SU-DHL-6 (cell line): ENCODE results near the gene TBC1D8.

Experiments used
- H2AFZ ChIP-seq: fragments of 200-600 bp; sonication (generic); 2 replicates; pipeline ENCODE4 v1.6.1; 2014; ENCODE audit warnings: low read depth, mild to moderate bottlenecking, moderate library complexity, mixed read lengths, antibody characterized with exemption, low read length; ENCODE audit not compliant: severe bottlenecking
- H3F3A ChIP-seq: fragments of 200-600 bp; shearing (Covaris generic); 2 replicates; pipeline ENCODE4 v1.6.0; 2016; ENCODE audit warnings: antibody characterized with exemption, mild to moderate bottlenecking; ENCODE audit not compliant: insufficient read depth
- H3K27ac ChIP-seq: fragments of 200-600 bp; sonication (generic); 2 replicates; pipeline ENCODE4 v1.5.1; 2016; ENCODE audit warnings: low read depth, mild to moderate bottlenecking, low read length, moderate library complexity, mixed read lengths
- H3K27me3 ChIP-seq: fragments of 200-600 bp; sonication (generic), shearing (Covaris generic); 2 replicates; pipeline ENCODE4 v1.6.0; 2014; ENCODE audit warnings: mild to moderate bottlenecking, low read length
- H3K36me3 ChIP-seq: fragments of 200-600 bp; sonication (generic); 2 replicates; pipeline ENCODE4 v1.6.1; 2014; ENCODE audit warnings: mild to moderate bottlenecking, low read length, mixed read lengths
- H3K4me2 ChIP-seq: fragments of 300-600, 200-600 bp; shearing (Covaris generic), sonication (generic); 2 replicates; pipeline ENCODE4 v1.6.0; 2014; ENCODE audit warnings: low read length, low read depth, mild to moderate bottlenecking; ENCODE audit not compliant: poor library complexity, severe bottlenecking
- H3K4me3 ChIP-seq: fragments of 200-600 bp; sonication (generic); 2 replicates; pipeline ENCODE4 v1.5.1; 2014; ENCODE audit warnings: antibody characterized with exemption, low read length, mild to moderate bottlenecking, mixed read lengths; ENCODE audit not compliant: insufficient read depth, poor library complexity, severe bottlenecking
- H3K79me2 ChIP-seq: fragments of 200-600 bp; sonication (generic); 2 replicates; pipeline ENCODE4 v1.6.1; 2014; ENCODE audit warnings: mild to moderate bottlenecking, low read length, moderate library complexity; ENCODE audit not compliant: insufficient read depth
- H3K9ac ChIP-seq: fragments of 200-600 bp; sonication (generic); 2 replicates; pipeline ENCODE4 v1.7.0; 2014; ENCODE audit warnings: mild to moderate bottlenecking, low read length
- H3K9me2 ChIP-seq: fragments of 200-600 bp; sonication (generic); replicated peaks from 2 replicates; pipeline ENCODE4 v1.6.1; 2014; ENCODE audit warnings: low read length; ENCODE audit not compliant: insufficient read depth
- H3K9me3 ChIP-seq: fragments of 200-600 bp; sonication (generic); 2 replicates; pipeline ENCODE4 v1.6.1; 2014; ENCODE audit warnings: low read length, mixed read lengths; ENCODE audit not compliant: insufficient read depth
- H4K20me1 ChIP-seq: fragments of 200-600 bp; sonication (generic); 2 replicates; pipeline ENCODE4 v1.6.1; 2014; ENCODE audit warnings: low read depth, mild to moderate bottlenecking, antibody characterized with exemption, low read length, moderate library complexity, mixed read lengths
- EZH2phosphoT487 ChIP-seq: fragments of 200-600 bp; sonication (generic), shearing (Covaris generic); conservative IDR thresholded peaks from 2 replicates; pipeline ENCODE4 v1.6.1; 2018; ENCODE audit warnings: mild to moderate bottlenecking, antibody characterized with exemption, low read length, moderate library complexity, mixed read lengths
- TF ChIP-seq, protein P1 (sequence below): fragments of 200-600 bp; sonication (generic); IDR thresholded peaks from one replicate; pipeline ENCODE4 v1.5.1; 2017; ENCODE audit warnings: antibody characterized with exemption, mild to moderate bottlenecking, low read length, moderate library complexity; ENCODE audit not compliant: insufficient read depth, poor library complexity, severe bottlenecking

The TBC1D8 gene

DNA sequence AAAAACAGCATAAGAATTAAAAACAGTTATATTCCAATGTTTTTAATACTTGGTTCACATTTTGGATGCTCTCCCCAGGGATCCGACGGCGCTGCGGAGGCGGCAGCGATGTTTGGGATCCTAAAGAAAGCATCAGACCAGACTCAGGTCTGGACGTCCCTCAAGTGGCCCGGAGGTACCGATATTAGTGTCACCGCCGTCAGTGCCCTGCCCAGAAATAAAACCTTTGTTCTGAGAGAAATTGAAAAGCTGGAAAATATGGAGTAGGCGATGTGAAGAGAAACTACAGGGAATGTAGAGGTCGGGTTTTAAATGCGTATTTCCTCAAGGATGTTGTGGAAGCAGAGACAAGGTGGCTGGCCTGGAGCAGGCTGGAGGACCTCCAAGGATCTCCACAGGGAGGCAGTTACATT, 683 bp upstream of the TBC1D8 start:
- no peaks in the 10 kb centered on the region for H3K79me2 ChIP-seq
- H3K27me3 ChIP-seq: no peaks in the 10 kb centered on the region
- peak overlapping the region; percentile 61 for H3K4me2 ChIP-seq
- no peaks in the 10 kb centered on the region for H4K20me1 ChIP-seq
- no peak for TF ChIP-seq EZH2phosphoT487
- TF ChIP-seq, protein P1, sequence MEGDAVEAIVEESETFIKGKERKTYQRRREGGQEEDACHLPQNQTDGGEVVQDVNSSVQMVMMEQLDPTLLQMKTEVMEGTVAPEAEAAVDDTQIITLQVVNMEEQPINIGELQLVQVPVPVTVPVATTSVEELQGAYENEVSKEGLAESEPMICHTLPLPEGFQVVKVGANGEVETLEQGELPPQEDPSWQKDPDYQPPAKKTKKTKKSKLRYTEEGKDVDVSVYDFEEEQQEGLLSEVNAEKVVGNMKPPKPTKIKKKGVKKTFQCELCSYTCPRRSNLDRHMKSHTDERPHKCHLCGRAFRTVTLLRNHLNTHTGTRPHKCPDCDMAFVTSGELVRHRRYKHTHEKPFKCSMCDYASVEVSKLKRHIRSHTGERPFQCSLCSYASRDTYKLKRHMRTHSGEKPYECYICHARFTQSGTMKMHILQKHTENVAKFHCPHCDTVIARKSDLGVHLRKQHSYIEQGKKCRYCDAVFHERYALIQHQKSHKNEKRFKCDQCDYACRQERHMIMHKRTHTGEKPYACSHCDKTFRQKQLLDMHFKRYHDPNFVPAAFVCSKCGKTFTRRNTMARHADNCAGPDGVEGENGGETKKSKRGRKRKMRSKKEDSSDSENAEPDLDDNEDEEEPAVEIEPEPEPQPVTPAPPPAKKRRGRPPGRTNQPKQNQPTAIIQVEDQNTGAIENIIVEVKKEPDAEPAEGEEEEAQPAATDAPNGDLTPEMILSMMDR: no peak
- peak overlapping the region; percentile 41; the same call in 1 of the 2 replicates for H3K9ac ChIP-seq
- H3K9me2 ChIP-seq: no peaks in the 10 kb centered on the region
- H3K9me3 ChIP-seq: no peaks in the 10 kb centered on the region
- H3F3A ChIP-seq: no peaks in the 10 kb centered on the region
- no peak overlapping the region for H2AFZ ChIP-seq
- H3K4me3 ChIP-seq: peak overlapping the region; percentile 56
- H3K36me3 ChIP-seq: no peaks in the 10 kb centered on the region
- no peak overlapping the region for H3K27ac ChIP-seq

DNA sequence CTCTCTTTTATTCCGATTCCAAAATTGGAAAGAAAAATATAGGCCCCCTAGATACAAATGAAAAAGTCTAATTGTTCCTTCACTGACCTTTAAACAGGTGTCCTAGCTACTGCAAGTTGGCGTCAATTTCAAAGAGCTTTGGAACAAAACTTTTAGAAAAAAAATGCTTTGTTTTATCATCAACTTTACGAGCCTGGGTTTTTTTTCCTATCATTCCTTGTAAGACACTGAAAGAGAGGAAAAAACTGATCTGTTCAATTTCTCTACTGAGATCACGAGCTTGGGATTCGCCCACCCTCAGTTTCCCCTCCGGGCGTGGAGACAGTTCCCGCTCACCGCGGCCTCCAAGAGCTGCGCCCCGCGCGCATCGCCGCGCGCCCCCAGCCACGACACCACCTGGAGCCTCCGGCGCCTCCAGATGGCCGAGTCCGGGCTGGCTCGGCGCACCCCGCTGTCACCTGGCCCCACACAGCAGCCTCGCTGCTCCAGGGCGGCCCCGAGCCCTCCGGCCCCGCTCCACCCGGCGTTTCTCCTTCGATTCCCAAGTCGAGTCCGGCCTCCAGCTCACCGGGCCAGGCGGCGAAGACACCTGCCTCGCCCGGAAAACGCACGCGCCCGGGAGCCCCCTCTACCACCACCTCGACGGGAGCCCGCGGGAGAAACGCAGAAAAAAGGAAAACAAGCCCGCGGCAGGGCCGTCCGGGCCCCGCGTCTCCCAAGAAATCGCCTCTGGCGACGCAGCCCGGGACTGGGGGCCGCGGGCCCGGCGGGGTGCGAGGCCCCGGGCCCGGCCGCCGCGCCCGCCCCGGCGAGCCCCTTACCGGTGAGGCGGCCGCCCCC, 656 bp downstream of the TBC1D8 start:
- no peaks in the 10 kb centered on the region for H3F3A ChIP-seq
- no peak for TF ChIP-seq EZH2phosphoT487
- TF ChIP-seq, protein P1: no peak
- no peaks in the 10 kb centered on the region for H3K79me2 ChIP-seq
- H3K9me3 ChIP-seq: no peaks in the 10 kb centered on the region
- H3K9me2 ChIP-seq: no peaks in the 10 kb centered on the region
- peak overlapping the region; percentile 41; the same call in 1 of the 2 replicates for H3K9ac ChIP-seq
- no peaks in the 10 kb centered on the region for H3K36me3 ChIP-seq
- H4K20me1 ChIP-seq: no peaks in the 10 kb centered on the region
- no peak overlapping the region for H2AFZ ChIP-seq
- no peaks in the 10 kb centered on the region for H3K27me3 ChIP-seq
- no peak overlapping the region for H3K27ac ChIP-seq
- peak overlapping the region; percentile 51 for H3K4me3 ChIP-seq
- H3K4me2 ChIP-seq: peak overlapping the region; percentile 17

DNA sequence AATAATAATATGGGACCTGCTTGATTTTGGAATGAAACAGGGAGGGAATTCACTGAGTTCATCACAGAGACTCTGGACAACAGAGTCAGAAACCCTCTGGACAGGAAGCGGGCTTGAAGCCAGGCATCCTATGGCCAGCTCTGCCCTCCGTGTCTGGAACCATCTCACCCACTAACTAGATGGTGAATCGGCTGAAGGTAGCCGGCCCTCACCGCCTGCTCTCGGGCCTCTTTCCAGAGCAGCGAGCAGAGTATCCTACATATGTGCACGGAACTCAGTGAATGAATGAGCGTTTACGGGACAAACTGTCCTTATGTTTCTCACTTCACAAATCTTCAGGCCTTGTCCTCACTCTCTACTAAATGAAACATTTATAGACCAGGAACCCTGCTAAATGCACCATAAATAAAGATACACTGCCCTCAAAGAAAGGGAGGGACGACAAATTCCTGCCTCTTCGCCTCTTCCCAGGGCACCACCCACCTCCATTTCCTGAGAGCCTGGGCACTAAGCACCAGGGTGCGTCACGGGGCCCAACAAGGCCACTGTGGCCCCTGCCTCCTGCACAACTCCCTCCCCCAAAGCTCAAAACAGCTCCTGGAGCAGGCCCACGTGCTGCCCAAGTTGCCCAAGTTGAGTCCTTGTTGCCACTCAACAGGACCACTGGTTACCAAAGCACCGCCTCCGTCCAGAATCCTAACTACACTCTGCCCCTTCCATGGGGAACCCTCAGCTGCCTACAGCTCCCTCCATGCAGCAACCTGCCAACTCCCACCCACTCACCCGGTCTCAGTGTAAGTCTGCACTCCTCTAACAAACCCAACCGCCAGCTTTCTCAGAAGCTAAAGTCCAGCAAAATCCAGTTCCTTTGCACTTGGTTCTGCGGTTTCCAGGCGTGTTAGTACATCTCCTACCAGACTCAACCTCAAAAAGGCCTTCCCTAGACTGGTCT, 1.7 kb downstream of the TBC1D8 start:
- no peak overlapping the region for H3K4me3 ChIP-seq
- H3K9ac ChIP-seq: no peak overlapping the region
- H3K9me3 ChIP-seq: no peaks in the 10 kb centered on the region
- no peak overlapping the region for H3K4me2 ChIP-seq
- no peaks in the 10 kb centered on the region for H4K20me1 ChIP-seq
- no peaks in the 10 kb centered on the region for H3K79me2 ChIP-seq
- H3K36me3 ChIP-seq: no peaks in the 10 kb centered on the region
- TF ChIP-seq EZH2phosphoT487: no peak
- TF ChIP-seq, protein P1: no peak
- H2AFZ ChIP-seq: no peak overlapping the region
- H3F3A ChIP-seq: no peaks in the 10 kb centered on the region
- no peaks in the 10 kb centered on the region for H3K9me2 ChIP-seq
- no peak overlapping the region for H3K27ac ChIP-seq
- H3K27me3 ChIP-seq: no peaks in the 10 kb centered on the region
